HG03520 (cell line): ENCODE results near the gene SLC22A1.
"Not testable (repeated sequence)": the region's sequence is repeated elsewhere in the genome, so short reads cannot be mapped to it uniquely, and the experiment has no call there.

ENCODE experiments used
- ATAC-seq: cut with Tn5 transposase; IDR thresholded peaks from one replicate; pipeline ENCODE4 v1.9.1; 2021; ENCODE audit warnings: mild to moderate bottlenecking, moderate library complexity; ENCODE audit not compliant: unreplicated experiment

The SLC22A1 gene

DNA sequence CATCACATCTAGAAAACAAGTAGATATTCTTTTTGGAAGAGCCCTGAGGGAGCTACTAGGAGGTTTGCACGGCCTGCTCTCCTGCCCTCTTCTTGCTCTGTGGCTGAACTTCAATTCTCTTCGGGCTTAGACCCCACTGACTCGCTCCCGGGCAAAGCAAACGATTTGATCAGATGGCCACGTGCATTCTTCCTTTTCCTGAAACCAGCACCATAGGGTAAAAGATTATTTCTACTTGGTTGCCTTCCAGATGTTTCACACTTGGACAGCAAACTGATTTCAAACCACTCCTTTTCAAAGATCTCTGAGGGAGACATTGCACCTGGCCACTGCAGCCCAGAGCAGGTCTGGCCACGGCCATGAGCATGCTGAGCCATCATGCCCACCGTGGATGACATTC lies at the start of gene SLC22A1:
TSS of gene SLC22A1 (plus strand) at position 258 of the 400 bp plus-strand sequence. CDS start at position 379, 121 bp downstream.
- ATAC-seq: no peak

GRCh38 chr6:160073272-160073671 lies 48.3 kb upstream of the SLC22A1 start:
- ATAC-seq: no peak

DNA sequence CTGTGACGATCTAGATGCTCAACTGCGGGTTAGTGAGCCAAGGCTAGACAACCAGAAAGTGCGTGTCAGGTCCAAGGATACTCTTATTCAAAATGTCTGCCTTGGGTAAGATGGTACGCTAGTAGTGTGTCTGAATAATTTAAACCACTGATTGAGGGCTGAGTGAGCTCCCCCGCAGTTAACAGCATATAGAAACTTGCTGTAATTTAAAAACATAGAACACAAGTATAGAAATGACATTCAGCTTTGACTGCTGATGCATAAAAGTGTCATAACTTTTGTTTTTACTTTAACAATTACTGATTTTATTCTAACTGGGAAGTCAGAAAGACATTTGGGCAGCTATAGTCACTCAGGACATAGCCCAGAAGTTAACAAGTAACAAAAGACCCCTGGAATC lies 45.6 kb upstream of the SLC22A1 start:
- ATAC-seq: no peak

DNA sequence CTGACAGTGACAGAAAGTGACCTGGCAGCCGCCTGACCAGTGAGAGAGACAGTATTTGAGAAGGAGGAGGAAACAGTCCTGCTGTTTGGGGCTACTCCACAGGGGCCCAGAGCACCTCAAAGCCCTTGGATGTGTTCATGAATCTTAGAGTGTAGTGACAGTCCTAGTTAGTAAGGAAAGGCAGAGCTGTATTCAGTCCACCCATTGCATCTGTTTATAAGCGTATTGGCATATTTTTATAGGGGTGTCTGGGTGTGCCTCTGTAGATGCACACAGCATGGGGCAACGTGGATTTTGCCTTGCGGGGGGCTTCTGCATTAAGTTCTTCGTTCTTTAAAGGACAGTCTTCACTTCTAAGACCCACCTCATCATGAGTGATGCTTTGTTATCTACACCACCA lies 44.6 kb upstream of the SLC22A1 start:
- ATAC-seq: no peak

DNA sequence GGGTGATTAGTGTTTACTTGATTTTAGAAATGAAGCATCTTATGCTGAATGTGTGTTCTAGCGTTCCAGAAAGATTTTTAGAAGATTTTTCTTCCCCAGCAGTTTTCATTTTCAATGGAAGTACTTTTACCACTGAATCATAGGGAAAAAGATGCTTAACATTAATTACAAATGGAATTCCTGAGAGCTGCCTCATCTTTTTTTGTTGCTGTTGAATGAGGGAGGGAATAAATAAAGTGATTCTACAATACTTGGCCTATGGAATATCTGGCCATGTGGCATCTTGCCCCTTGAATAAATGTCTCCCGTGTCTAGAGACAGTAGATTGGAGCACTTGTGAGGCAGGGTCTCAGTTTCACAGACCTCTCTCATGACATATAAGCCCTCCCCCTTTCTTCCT lies 44.1 kb upstream of the SLC22A1 start:
- ATAC-seq: no peak

GRCh38 chr6:160078883-160079685 lies 42.5 kb upstream of the SLC22A1 start:
- ATAC-seq: no peak

DNA sequence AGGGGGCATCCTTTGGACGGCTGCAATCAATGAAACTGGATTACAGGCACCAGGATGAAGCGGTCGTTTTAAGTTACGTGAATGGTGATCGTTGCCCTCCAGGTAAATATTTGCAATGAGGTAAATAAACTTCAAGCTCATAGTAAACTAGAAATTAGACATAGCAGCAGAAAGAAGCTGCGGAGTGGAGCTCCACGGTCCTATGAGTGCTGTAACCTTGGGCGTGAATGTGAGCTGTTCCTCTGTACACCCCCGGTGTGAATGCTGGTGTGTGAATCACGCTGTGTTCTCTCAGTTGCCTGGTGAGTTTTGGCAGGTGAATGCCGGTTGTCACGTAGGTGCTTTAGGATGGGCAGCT lies 42.0 kb upstream of the SLC22A1 start:
- ATAC-seq: no peak

DNA sequence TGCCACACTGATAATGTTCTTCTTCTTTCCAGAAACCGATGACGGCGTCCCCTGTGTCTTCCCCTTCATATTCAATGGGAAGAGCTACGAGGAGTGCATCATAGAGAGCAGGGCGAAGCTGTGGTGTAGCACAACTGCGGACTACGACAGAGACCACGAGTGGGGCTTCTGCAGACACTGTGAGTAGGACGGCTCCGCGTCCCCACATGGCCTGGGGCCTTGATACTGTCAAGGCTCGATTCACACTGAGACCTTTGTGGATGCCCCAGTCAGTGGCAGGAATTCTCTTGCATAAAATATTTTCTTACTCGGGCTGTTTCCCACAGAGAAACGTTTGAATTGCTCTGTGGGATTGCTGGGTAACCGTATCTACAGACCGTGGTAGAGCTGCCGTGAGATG lies 41.5 kb upstream of the SLC22A1 start:
- ATAC-seq: no peak

DNA sequence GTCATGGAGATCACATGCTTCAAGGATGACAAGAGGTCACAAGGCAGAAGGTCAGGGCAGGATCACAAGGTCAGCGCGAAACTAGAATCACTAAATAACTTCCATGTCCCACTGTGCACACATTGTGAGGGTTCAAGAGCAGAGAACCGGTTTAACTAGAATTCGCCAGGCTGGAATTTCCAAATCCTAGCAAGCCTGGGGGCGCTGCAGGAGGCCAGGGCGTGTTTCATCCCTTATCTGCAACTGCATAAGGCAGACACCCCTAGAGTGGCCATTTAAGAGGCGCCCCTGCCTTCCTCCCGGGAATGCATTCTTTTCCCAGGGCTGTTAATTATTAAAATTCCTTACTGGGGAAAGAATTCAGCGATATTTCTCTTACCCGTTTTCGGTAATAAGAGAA lies 40.2 kb upstream of the SLC22A1 start:
- no peak for ATAC-seq

DNA sequence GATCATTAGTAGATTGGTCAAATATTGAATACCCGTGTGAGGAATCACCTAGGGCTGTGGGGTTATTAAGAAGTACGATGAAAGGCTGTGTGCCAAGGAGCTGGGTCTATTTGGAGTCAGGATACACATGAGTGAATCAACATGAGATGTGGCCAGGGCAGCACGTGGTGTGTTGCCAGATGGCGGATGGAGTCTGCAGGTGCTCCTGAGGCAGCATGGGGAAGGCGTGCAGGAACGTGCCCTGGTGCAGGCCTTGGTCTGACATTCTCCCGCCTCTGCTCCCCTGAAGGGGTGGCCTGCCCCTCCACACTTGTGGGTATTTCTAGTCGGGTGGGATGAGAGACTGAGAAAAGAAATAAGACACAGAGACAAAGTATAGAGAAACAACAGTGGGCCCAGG lies 39.0 kb upstream of the SLC22A1 start:
- no peak for ATAC-seq

DNA sequence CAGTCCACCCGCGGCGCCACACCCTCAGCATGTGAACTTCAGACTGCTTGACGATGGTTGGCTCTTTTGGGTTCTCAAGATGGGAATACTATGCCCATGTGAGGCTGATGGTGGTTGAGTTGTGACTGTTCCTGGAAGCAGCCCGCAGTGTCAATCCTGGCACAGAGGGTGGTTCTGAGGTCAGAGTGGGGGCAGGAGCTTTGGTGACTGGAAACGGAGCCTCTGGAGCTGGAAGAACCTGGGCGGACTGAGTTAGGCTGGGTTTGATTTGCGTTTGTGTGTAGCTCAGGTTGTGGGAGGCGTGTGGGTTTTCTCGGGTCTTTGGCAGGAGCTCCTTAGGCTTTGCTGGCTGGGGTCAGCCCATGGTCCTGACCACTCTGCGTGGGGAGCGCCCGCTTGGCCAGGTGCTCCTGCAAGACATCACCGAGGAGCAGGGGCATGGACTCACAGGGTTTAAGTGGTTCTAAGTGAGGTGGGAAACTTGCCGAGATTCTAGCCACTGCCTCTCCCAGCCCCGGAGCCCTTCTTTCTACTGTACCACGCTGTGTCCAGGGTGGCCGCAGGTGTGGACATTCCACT lies 37.3 kb upstream of the SLC22A1 start:
- ATAC-seq: no peak

DNA sequence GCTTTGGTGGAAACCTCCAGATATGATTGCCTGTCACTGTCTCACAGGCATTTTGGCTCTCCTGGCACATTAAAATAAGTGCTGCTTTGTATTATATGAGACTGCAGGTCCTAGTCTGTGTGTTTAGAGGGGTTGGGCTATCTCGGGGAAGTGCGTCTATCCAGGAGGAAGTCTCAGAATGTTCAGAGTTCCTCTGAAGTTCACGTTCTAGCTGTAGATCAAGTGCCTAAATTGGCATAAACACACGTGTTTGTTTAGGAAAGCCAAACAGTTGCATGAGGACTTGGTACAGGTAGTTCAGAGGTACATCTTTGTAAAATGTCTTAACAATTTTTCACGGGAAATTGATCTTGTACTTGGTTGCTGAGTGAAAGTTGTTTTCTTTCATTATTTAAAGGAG lies 36.4 kb upstream of the SLC22A1 start:
- no peak for ATAC-seq

DNA sequence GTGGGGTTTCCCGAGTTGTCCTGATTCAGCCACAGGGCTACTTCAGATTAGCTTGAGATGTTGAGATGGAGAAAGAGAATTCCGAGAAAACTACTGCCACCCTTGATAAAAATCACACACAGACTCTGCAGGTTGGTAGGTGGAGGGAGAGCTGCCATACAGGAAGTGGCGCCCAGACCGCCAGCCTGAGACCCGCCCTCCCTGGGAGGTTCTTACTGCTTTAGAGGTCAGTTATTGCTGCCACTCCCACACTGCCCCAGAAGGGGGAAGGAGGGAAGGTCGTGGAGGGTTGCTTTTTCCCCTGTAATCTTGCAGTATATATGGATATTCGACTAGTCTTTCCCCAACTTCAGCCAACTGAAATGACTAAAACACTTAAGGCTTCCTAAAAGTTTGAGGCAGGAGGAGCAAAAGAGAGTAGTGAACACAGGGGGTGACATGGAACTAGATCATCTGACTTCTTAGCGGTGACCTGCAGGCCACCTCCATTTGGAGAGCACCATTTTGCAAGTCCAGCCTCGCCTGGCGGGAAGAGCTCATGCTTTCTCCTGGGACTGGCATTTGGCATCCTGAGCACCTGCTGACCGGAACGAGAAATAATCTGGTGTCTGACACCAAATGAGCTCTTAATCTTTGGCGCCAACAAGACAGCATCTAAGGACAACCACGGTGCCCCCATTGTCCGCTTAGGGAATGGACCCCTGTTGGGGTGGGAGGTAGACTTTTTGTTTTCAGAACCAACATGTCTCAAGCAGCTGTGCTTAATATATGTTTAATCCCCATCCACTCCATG lies 35.7 kb upstream of the SLC22A1 start:
- no peak for ATAC-seq

GRCh38 chr6:160086754-160087153 lies 34.9 kb upstream of the SLC22A1 start:
- no peak for ATAC-seq

GRCh38 chr6:160088069-160088783 lies 33.4 kb upstream of the SLC22A1 start:
- no peak for ATAC-seq

DNA sequence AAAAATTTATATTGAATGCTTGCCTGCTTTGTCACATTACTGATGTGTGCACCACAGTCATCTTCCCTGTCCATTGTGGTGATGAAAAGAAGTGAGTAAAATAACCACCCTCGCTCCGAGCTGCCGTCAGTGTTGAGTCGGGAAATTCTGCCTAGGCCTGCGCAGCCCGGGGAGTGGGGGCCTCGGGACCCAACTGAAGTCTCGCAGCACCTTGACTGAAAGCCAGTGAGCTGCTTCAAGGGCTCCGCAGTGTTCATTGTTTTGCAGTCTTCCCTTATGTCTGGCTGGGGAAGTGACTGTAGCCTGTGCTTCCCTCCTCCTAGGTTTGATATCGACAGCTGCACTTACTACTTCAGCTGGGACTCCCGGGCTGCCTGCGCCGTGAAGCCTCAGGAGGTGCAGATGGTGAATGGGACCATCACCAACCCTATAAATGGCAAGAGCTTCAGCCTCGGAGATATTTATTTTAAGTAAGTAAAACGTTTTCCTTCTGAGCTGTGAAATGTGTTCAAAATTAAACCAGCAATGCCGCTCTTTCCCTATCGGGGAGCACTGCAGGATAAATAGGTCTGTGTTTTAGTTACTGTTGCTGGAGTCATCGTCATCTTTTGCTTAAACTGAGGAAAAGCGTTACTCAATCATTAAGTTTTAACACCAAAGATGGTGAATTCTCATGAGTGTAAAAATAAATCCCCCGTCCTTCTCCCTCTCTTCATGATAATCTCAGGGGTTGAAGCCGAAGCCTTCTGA lies 32.7 kb upstream of the SLC22A1 start:
- no peak for ATAC-seq

DNA sequence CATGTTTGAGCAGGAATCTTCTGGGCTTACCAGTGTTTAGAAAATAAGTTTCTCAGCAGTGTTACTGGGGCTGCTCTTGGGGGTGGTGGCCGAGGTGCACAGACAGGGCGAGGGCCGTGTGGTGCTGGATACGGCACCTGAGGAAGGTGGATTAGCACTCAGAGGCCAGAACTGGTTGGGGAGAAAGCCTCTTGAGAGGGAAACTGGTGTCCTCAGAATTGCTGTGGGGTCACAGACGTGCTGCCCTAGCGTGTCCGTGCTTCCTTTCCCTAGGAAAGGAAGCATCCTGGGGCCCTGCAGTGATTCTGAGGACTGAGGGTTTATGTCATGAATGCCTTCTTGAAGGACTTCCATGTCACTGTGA lies 32.1 kb upstream of the SLC22A1 start:
- ATAC-seq: no peak

DNA sequence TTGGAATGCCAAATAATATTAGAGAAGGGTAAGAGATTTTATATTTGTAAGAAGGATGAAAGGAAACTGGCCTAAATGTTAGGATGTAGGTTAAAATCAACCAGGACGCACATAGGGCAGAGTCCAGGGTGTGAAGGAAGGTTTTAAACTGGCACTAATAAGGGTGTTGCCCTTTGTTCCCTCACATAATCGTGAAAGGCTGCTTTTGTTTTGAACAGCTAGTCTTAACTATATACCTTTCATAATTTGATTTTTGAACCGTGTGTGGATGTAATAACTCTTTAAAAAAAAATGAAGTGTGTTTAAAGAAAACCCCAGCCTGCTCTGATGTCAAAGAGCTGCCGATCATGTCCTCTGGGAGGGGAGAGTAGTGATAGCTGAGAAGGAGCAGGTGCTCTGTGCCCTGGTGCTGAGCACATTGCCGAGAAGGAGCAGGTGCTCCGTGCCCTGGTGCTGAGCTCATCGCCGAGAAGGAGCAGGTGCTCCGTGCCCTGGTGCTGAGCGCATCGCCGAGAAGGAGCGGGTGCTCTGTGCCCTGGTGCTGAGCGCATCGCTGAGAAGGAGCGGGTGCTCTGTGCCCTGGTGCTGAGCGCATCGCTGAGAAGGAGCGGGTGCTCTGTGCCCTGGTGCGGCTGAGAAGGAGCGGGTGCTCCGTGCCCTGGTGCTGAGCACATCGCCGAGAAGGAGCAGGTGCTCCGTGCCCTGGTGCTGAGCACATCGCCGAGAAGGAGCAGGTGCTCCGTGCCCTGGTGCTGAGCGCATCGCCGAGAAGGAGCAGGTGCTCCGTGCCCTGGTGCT lies 31.0 kb upstream of the SLC22A1 start:
- ATAC-seq: not testable (repeated sequence)

- ATAC-seq: not testable (repeated sequence)
Measured at GRCh38 chr6:160092176-160092575, 29.4 kb upstream of the SLC22A1 start.

DNA sequence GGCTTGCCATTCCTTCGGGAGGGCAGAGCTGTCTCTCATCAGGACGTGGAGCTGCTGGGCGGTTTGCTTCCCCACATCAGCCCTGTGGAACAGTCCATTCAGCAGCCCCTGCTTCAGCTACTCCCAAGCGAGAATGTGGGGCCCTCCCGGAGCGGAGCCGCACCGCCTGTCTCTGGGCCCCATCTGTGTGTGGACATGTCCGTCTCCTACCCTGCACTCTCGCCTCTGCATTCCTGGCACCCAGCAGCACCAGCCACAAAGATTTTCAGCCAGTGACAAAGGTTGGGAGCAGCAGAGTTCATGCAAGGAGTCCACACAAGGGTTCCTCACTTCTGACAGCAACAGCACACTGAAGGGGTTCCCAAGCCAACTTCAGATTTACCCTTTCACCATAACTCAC lies 29.0 kb upstream of the SLC22A1 start:
- no peak for ATAC-seq
